ENCODE results near the gene IREB2.
"Not testable (repeated sequence)": the region's sequence is repeated elsewhere in the genome, so short reads cannot be mapped to it uniquely, and the experiment has no call there.

Gene IREB2, protein sequence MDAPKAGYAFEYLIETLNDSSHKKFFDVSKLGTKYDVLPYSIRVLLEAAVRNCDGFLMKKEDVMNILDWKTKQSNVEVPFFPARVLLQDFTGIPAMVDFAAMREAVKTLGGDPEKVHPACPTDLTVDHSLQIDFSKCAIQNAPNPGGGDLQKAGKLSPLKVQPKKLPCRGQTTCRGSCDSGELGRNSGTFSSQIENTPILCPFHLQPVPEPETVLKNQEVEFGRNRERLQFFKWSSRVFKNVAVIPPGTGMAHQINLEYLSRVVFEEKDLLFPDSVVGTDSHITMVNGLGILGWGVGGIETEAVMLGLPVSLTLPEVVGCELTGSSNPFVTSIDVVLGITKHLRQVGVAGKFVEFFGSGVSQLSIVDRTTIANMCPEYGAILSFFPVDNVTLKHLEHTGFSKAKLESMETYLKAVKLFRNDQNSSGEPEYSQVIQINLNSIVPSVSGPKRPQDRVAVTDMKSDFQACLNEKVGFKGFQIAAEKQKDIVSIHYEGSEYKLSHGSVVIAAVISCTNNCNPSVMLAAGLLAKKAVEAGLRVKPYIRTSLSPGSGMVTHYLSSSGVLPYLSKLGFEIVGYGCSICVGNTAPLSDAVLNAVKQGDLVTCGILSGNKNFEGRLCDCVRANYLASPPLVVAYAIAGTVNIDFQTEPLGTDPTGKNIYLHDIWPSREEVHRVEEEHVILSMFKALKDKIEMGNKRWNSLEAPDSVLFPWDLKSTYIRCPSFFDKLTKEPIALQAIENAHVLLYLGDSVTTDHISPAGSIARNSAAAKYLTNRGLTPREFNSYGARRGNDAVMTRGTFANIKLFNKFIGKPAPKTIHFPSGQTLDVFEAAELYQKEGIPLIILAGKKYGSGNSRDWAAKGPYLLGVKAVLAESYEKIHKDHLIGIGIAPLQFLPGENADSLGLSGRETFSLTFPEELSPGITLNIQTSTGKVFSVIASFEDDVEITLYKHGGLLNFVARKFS

DNA sequence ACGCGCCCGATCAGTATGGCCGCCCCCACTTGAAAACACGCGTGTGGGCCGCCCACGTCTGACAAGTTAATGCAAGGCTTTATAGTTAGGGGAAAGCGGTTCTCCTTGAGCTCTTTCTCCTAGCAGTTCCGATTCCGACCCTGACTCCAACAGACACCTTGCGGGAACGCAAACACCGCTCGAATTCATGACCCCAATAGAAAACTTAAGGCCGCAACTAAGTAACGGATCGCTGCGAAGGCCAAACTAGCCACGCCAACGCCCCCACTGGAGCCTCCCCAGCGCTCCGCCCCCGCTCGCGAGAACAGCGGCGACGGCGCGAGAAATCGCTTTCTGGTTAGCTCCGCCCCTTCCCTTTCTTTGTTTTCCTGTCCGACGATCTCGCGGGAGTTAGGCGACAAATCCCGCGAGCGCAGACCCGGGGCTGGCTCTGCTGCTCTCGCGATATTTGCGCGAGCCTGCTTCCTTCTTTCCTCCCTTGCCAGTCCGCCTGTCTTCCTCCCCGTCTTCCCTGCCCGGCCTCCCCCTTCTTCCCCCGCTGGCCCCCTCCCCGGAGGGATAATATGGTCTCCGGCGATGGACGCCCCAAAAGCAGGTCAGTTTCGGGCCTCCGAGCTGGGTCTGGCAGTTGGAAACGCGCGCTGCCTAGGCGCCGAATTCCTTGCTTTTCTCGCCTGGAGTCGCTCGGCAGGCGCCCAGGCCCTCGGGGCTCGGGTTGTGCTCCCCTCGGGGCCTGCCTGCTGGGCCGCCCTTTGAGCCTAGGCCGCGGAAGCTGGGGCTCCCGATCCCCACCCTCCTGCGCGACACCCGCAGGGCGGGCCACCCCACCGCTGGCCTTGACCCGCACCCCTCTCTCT lies at the start of gene IREB2:
TSS of gene IREB2 (plus strand) at position 455 of the 857 bp plus-strand sequence. CDS start at position 577, 122 bp downstream.
- peak; percentile 99 for DNase-seq

DNA sequence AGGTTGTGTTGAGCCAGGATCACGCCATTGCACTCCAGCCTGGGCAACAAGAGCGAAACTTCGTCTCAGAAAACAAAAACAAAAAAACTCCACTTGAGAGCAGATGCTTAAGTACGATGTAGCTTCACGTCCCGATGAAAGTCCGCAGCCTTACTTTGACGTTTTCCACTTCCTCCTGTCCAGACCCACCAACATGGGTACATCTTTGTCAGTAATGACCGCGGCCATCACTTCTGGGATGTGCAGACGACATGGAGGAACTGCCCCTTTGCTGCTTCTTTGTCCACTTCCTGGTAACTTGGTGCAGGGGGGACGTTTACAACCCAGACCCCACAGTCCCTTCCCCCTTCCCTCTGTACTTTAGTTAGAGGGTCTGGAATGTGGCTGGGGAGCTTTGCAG lies 49.2 kb upstream of the IREB2 start:
- no peak for DNase-seq

DNA sequence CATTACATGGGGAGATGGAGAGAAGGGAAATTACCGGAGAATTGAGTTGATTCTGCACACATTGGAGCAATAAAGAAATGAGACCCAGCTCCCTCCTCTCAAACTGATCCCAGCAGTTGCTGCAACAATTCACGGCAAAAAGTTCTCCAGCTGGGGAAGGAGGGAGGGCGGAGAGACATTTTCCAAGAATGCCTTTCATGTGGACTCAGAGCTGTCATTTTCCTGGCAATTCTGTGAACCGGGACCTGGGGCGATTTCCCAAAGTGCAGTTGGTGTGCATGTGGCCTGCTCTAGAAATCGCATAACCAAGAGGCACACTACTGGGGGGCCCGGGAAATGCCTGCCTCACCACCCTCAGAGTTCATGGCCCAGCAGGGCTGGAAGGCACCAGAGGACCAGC lies 48.7 kb upstream of the IREB2 start:
- DNase-seq, result peak; percentile 83

DNA sequence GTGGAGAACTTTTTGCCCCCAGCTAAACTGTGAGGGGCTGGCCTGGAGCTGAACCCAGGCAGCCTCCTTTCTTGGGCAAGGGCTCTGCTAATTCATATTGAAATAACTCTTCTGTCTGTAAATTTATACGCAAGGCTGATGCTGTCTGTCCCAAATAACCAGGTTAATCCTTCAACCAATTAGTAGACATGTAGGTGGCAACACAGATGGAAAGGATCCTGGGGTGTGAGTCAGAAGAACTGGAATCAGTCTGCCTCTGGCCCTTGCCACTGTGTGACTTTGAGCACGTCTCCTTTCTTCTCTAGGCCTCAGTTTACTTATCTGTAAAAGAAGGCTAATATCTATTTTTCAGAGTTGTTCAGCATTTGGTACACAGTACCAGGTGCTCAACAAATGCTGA lies 48.3 kb upstream of the IREB2 start:
- no peak for DNase-seq

DNA sequence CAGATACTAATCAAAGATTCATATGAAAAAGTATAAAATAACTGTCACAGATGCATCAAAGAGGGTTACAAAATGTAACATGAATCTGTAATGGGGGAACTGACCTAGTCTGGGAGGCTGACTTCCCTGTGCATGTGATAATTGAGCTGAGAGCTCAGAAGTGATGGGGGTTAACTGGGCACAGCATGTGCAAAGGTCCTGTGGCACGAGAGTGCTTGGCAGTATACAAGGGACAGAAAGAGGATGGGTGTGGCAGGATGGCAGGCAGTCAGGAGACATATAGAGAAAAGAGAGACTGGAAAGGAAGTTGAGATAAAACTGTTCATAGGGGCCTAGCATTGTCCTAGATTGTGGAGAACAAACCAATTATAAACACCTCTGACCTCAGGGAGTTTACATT lies 47.8 kb upstream of the IREB2 start:
- no peak for DNase-seq

DNA sequence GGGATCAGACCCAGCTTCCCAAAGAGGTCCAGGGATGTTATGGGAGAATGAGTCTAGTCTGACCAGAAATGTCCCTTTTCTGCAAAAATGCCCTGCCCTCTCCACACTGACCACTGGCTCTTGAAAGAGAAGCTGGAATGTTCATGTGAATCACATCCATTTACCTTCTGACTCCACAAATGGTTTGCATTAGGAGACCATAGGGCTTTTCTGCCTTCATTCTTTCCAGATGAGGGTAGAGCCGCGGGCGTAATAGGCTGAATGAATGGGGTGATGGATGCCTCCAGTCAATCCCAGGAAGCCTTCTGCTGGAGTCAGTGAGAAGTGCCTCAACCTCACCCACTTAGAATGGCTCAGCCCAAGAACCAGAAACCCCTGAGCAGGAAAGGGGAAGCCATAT lies 47.2 kb upstream of the IREB2 start:
- DNase-seq, result no peak

DNA sequence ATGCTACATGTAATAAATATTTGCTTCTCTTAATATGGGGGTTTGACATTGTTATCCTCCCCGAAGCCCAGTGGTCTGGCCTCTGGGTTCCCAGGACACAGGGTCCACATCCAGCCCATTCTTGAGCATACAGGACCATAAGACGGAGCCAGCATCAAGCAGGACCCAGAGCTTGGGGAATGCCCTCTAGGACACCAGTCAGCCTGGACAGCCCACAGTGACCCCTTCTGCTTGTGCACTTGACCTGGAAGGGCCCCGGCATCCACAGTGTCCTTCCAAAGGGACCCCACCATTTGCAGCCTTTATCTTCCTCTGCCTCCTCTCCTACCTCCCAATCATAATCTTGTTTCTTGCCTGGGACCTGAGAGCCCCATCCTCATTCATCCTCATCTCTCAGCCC lies 46.2 kb upstream of the IREB2 start:
- DNase-seq, result no peak

DNA sequence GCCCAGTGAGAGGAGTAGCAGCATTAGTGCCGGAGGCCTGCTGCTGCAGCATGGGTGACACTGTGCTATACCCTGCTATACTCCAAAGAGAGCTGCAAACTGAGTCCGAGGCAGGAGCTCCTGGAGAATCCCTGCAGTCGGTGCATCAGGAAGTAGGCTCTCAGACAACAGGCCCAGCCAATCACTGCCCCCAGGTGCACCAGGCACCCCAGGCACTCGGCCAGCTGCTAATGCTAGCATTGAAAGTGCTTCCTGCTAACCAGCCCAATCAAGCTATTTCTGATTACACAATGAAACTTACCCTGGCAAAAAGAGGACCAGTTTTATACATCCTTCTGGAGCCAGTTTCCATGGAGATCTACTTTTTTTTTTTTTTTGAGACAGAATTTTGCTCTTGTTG lies 45.6 kb upstream of the IREB2 start:
- no peak for DNase-seq

DNA sequence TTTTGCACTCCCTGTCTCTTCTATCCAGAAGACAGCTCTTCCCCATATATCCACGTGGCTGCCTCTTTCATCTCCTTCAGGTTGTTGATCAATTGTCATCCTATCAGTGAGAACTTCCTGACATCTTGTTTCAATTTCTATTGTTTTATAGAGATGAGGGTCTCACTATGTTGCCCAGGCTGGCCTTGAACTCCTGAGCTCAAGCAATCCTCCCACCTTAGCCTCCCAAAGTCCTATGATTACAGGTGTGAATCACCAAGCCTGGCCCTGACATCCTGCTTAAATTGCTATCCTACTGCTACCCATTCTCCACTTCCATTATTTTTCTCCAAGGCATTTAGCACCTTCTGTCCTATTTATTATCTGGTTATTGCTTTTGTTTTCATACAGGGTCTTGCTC lies 44.9 kb upstream of the IREB2 start:
- no peak for DNase-seq

DNA sequence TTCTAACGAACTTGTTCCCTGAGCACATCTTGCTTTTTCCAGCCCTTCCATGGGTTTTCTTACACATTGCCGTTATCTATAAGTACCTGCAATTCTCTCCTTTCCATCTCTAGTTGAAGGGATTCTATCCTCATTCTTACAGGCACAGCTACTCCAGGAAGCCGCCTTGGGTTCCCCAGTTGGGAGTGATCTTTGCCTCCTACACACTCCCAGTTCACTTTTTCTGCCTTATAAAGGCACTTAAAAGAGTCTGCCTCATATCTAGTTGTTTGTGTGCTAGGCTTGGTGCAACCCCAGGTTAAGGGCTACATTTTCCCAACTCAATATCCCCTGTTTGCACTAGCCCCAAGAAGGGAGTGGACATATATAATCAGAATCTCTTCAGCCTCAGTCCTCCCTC lies 44.0 kb upstream of the IREB2 start:
- DNase-seq, result no peak

DNA sequence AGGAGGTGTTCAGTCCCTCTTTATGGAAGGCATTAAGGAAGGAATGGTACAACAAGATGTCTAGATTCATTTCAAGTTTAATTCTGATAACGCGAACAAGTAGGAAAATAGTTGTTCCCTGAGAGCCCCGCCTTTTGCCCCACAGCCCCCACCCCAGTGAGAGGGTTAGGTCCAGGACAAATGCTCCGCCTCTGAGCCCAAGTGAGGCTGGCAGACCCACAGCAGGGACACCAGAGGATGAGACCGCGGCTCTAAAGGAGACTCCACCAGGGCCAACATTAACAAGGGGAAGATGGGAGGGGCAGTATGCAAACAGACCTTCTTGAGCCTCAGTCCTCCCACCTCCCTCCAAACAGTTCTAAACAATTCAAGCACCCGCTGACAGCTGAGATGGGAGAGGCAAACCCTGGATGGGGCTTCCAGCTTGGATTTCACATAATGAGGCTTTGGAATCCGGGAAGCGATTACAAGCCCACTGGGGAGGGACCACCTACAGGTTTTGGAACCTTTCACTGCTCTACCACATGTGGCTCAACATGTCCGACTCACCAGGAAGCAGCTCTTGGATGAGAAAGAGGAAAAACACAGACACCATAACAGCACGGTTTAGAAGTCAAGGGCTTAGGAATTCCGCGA lies 42.9 kb upstream of the IREB2 start:
- DNase-seq, result peak; percentile 86

DNA sequence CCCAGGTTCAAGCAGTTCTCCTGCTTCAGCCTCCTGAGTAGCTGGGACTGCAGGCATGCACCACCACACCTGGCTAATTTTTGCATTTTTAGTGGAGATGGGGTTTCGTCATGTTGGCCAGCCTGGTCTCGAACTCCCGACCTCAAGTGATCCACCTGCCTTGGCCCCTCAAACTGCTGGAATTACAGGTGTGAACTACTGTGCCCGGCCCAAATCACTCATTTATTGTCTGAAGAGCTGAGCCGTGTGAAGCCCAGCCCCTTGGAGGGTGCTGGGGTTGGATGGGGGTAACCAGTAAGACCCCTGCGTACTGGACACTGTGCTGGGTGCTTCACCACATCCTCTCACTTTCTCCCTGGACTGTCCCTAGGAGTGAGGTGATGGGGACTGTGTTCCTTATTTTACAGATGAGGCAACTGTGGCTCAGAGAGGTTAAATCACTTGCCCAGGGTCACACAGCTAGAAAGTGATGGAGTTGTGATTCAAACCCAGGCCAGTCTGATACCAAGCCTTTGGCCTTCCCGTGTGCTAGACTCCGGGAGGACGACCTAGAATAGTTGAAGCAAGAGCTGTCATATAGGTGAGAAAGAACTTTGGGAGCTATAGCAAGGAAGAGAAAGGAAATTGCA lies 41.7 kb upstream of the IREB2 start:
- no peak for DNase-seq

DNA sequence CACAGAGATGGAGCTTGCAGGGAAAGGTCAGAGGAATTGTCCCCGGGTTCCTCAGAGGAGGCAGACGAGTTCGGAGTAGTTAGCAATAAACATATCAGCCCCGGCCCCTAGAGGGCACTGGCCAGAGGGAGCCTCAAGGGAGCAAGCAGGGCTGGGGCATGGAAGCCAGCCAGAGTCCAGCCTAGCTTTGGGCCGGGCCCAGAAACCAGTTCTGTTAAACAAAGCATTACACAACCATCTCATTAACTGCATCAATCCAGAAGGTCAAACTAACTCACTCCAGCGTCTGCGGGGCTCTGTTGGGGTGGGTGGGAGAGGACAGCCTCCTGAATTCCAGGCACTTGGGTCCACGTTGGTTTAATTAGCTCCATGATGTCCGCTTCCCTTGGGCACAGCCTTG lies 41.0 kb upstream of the IREB2 start:
- no peak for DNase-seq

DNA sequence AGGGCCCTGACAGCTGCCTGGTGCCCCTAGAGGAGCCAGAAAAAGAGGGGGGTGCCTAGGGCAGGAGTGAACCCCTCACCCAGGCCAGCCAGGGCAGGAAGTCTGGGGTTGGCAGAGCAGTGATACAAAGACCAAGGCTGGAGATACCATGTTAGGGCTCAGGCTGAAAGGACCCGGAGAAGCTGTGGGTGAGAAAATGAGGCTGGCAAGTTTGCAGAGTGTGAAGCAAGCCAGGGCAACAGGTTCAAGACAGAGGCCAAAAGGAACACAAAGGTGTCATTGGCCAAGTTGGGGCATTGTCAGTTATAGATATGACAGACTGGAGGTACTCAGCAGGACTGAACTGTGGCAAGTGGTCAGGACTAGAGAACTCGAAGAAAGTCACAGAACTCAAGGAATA lies 40.6 kb upstream of the IREB2 start:
- DNase-seq, result no peak

DNA sequence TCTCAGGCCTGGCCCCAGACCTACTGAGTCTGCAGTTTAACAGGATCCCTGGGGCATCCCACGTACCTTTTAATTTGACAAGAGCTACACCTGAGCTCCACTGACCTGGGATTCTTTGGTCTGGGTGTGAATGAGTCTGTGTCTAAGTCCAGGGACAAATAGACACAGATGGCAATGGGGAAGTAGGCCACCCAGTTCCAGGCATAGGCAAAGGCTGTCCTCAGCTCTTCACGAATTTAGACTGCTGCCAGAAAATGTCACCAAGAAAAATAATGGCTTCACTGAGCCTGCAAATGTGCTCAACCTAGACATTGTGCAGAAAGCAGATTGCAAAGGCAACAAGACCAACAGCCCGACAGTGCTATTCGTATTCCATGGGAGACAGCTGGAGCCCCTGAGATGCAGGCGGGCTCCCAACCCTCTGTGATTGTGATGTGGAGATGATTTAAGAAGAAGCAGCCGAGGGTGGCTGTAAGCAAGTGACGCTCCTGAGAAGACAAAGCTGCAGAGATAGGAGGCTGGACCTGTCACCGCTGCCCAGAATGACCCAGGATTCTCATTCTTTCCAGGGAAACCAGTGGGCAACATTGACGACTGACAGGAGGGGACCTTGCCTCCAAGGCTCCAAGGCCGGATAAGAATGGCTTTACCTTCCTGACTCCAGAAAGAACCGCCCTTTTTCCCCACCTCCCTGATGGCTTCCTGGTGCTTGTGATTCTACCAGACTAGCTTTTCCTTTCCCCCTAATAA lies 39.8 kb upstream of the IREB2 start:
- no peak for DNase-seq

DNA sequence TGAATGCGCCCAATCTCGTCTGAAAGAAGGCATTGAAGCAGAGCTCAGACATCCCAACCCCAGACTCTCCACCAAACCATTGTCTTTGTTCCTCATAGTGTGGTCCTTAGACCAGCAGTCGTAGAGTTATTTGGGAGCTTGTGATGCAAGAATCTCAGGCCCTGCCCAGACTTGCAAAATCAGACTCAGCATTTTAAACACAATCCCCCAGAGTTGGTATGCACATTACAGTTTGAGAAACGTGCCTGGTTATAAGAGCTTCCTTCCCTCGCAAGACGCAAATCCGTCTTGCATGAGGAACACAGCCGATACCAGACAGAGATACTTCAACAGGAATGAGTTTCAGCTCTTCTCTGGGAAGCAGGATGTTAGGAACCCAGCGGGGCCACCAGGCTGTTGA lies 38.9 kb upstream of the IREB2 start:
- no peak for DNase-seq

DNA sequence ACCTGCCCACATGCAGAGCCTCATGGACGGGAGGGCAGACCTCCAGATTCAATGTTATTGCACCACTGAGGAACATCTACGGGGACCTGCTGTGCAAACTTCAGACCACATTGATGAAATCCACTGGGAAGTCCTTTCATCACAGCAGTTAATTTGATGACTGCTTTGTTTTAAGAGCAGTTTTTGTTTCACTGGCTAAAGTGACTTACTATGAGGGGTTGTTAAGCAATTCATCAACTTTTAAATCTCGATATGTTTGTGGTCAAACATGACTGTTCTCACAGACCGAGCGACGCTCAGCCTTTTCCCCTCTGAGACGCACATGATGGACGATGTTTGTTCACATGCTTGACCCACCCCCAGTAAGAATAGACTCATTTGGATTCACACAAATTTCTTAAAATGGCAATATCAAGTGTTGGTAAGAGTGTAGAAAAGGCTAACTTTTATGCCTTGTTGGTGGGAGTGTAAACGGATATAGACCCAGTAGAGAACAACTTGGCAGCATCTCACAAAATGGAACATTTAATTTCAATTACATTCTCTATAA lies 35.9 kb upstream of the IREB2 start:
- no peak for DNase-seq

DNA sequence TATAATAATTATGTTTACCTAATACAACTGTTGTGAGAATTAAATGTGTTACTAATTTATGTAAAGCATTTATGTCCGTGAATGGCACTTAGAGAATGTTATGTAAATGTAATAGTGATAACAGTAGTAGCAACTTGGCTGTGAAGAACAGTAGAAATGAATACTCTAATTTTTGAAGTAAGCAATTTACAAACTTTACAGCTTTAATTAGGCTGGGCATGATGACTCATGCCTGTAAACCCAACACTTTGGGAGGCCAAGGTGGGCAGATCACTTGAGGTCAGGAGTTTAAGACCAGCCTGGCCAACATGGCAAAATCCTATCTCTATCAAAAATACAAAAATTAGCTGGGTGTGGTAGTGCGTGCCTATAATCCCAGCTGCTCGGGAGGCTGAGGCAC lies 33.9 kb upstream of the IREB2 start:
- no peak for DNase-seq

DNA sequence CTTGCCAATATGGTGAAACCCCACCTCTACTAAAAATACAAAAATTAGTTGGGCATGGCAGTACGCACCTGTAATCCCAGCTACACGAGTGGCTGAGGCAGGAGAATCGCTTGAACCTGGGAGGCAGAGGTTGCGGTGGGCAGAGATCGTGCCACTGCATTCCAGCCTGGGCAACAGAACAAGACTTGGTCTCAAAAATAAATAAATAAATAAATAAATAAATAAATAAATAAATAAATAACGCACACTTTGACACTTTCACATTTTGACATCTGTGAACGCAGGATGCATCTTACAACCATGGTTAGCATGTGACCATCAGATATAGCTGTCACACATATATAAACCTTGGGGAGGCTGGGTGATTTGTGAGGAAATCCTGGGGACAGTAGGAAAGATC lies 33.2 kb upstream of the IREB2 start:
- not testable (repeated sequence) for DNase-seq

DNA sequence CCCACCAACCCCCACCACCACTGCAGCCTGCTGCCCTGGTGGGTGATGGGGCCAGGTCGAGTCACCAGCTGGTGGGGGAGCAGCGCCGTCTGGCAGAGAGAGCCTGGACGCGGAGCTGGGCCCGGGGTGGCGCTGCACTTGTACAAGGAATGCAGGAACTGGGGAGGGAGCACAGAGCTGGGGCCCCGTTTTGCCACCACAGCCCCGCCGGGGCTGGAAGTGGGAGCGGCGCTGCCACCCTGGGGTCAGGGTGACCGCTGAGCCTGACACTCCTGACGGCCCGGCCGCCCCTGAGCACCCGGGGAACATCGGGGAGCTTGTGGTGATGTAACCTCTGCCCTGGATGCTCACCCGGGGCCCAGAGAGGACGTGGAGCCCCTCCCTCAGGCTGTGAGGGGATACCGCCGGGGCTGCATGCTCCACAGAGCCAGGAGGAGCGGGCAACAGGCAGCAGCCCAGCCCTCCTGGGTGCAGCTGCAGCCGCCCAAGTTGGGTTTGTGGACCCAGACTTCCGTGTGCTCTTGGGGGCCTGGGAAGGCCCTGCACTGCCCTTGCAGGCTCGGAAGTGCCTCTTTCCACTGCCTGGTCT lies 32.6 kb upstream of the IREB2 start:
- no peak for DNase-seq

Measured in right hindlimb (tissue), 1 donor.